Natural killer cell (primary cell): ENCODE results near the gene TMEM163. TPM values are rescaled to one million over a fixed set of nuclear protein-coding genes. Genes with fewer than 3 reads are reported as not detected.

ENCODE experiments used
- ATAC-seq, 3 donors: fragments of 150-1000 bp in 2 of 3; fragments of 200-7000 bp in 1 of 3; cut with Tn5 transposase; 1 replicate in 1 of 3; 2 replicates in 2 of 3; pipeline ENCODE4 v1.10.0; 2021; ENCODE audit warnings: mild to moderate bottlenecking in 2 of 3, moderate library complexity in 2 of 3
- DNase-seq, 2 donors: peaks; one replicate each; pipeline versions ENCODE4 v3.0.0 to v3.0.0-alpha.2; 2013 to 2021; ENCODE audit warnings: mixed read lengths in 1 of 2
- H3K27ac ChIP-seq: one replicate; pipeline ENCODE4 v1.5.1; 2013; ENCODE audit warnings: mild to moderate bottlenecking, low read length
- H3K27me3 ChIP-seq: one replicate; pipeline ENCODE4 v1.6.1; 2013; ENCODE audit warnings: low read length; ENCODE audit not compliant: control insufficient read depth, insufficient read depth
- H3K36me3 ChIP-seq: one replicate; pipeline ENCODE4 v1.6.1; 2013; ENCODE audit warnings: low read length; ENCODE audit not compliant: control insufficient read depth, insufficient read depth
- H3K4me1 ChIP-seq: one replicate; pipeline ENCODE4 v1.6.1; 2013; ENCODE audit warnings: low read length; ENCODE audit not compliant: control insufficient read depth, insufficient read depth
- H3K4me3 ChIP-seq: one replicate; pipeline ENCODE4 v1.5.1; 2013; ENCODE audit warnings: low read length
- H3K9me3 ChIP-seq: one replicate; pipeline ENCODE4 v1.6.1; 2013; ENCODE audit warnings: low read length; ENCODE audit not compliant: control insufficient read depth, insufficient read depth
- H3K27ac Mint-ChIP-seq, 2 donors: one replicate each; pipeline ENCODE4 v1.8.0; 2022; ENCODE audit warnings: mild to moderate bottlenecking in 2 of 2, mixed read lengths in 2 of 2, moderate library complexity in 1 of 2
- H3K27me3 Mint-ChIP-seq, 2 donors: one replicate each; pipeline ENCODE4 v1.8.0; 2022; ENCODE audit warnings: low read depth in 2 of 2, mixed read lengths in 2 of 2
- H3K36me3 Mint-ChIP-seq: one replicate; pipeline ENCODE4 v1.8.0; 2022; ENCODE audit warnings: mixed read lengths
- H3K4me1 Mint-ChIP-seq, 2 donors: one replicate each; pipeline ENCODE4 v1.8.0; 2022; ENCODE audit warnings: mixed read lengths in 2 of 2
- H3K4me3 Mint-ChIP-seq: one replicate; pipeline ENCODE4 v1.8.0; 2022; ENCODE audit warnings: mild to moderate bottlenecking, moderate library complexity, mixed read lengths
- H3K9me3 Mint-ChIP-seq, 2 donors: one replicate each; pipeline ENCODE4 v1.8.0; 2022; ENCODE audit warnings: mixed read lengths in 2 of 2
- CTCF ChIP-seq: fragments of 200-600 bp; IDR thresholded peaks from one replicate; pipeline ENCODE4 v1.8.0; 2022; ENCODE audit warnings: antibody characterized with exemption
- WGBS: methylation state at CpG from one replicate; pipeline ENCODE4 v1.1.7; 2013; ENCODE audit warnings: missing lambda C conversion rate; ENCODE audit not compliant: insufficient coverage; 5-methylcytosine and 5-hydroxymethylcytosine counted together
- intact Hi-C: fragments of 100-400 bp; cut with micrococcal nuclease; formaldehyde crosslinking; loops from one replicate; pipeline ENCODE4 v1.14.2; 2022
- total RNA-seq, 4 donors: library from RNA; stranded (reverse); fragments of 120-200 nt in 1 of 4; gene quantifications; one replicate each; pipeline versions ENCODE4 v1.2.3 to v1.2.4, GENCODE V29; 2013 to 2022

The TMEM163 gene
- total RNA-seq, 3 donors from 2014 or later (not counting 1 experiment from before 2014, with no cell fraction given): 6.8 to 11.6 (median 10.3) TPM

DNA sequence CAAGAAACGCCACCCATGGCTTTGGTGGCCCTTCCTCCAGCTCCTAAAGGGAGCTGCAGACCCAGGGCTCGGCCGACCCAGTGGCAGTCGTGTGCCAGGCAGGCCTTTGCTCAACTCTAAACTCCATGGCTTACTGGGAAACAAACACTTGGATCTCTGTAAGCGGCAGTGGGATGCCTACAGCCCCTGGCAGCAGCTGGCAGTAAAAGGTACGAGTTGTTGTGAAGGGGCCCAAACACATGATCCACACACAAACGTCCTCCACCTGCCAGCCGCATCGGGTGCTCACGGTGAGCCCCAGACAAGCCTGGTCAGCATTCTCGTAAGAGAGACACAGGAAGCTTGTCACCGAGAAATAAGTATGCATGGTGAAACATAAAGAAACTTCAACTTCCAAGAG lies 250.0 kb downstream of the TMEM163 start:
- H3K9me3 ChIP-seq: no peaks in the 10 kb centered on the region
- Mint-ChIP-seq H3K27ac (no peak overlapping the region), H3K4me3 (no peak overlapping the region), H3K9me3 (no peaks in the 10 kb centered on the region), H3K4me1 (no peaks in the 10 kb centered on the region), H3K36me3 (no peaks in the 10 kb centered on the region), H3K27me3 (peaks cover 3 to 8% of the 10 kb centered on the region in 2 donors)
- no peak for DNase-seq
- no peak for TF ChIP-seq CTCF
- H3K4me1 ChIP-seq: no peaks in the 10 kb centered on the region
- WGBS: 94% methylated on average over 12 of the region's 12 CpGs
- no peak overlapping the region for H3K27ac ChIP-seq
- no peaks in the 10 kb centered on the region for H3K36me3 ChIP-seq
- ATAC-seq: no peak
- intact Hi-C loops: loop anchor here (5.0 kb wide), 1 partner anchor 429 kb away; no protein-coding TSS in a partner anchor
- H3K27me3 ChIP-seq: no peaks in the 10 kb centered on the region
- H3K4me3 ChIP-seq: no peak overlapping the region

GRCh38 chr2:134468164-134468563 lies 250.6 kb downstream of the TMEM163 start:
- no peak for DNase-seq
- Mint-ChIP-seq H3K27me3 (peaks cover 3 to 6% of the 10 kb centered on the region in 2 donors), H3K4me3 (no peak overlapping the region), H3K9me3 (no peaks in the 10 kb centered on the region), H3K36me3 (no peaks in the 10 kb centered on the region), H3K4me1 (no peaks in the 10 kb centered on the region), H3K27ac (no peak overlapping the region)
- 86% methylated on average over 2 of the region's 2 CpGs for WGBS
- TF ChIP-seq CTCF: no peak
- no peaks in the 10 kb centered on the region for H3K9me3 ChIP-seq
- intact Hi-C loops: loop anchor here (5.0 kb wide), 1 partner anchor 429 kb away; no protein-coding TSS in a partner anchor
- H3K36me3 ChIP-seq: no peaks in the 10 kb centered on the region
- no peak overlapping the region for H3K27ac ChIP-seq
- ATAC-seq: no peak
- H3K4me1 ChIP-seq: no peaks in the 10 kb centered on the region
- no peaks in the 10 kb centered on the region for H3K27me3 ChIP-seq
- no peak overlapping the region for H3K4me3 ChIP-seq

DNA sequence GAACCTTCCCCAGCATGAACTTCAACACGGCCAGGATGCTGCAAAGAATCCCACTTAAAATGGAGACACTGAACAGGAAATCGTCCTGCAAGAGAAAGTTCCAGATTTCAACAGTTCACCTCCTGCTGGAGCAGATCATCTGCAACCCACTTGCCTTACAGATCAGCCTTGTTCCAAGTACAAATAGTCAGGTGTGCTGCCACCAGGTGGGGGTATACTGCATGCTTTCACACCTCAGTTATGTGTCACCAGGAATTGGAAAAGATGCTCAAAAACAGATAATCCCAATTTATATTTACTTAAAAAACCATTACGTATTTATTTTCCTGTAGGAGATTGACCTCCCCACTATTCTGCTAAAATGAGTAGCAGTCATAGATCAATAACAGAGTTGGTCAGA lies 252.7 kb downstream of the TMEM163 start:
- Mint-ChIP-seq H3K4me3 (no peak overlapping the region), H3K4me1 (peaks cover 0 to 10% of the 10 kb centered on the region in 2 donors), H3K27ac (peak overlapping the region in 1 of 2 donors; percentile 45), H3K9me3 (no peaks in the 10 kb centered on the region), H3K36me3 (no peaks in the 10 kb centered on the region), H3K27me3 (no peaks in the 10 kb centered on the region)
- DNase-seq (peak in 1 of 2 donors; percentile 60), ATAC-seq (no peak)
- H3K4me1 ChIP-seq: no peaks in the 10 kb centered on the region
- H3K27ac ChIP-seq: no peak overlapping the region
- no peak overlapping the region for H3K4me3 ChIP-seq
- no peaks in the 10 kb centered on the region for H3K36me3 ChIP-seq
- intact Hi-C loops: loop anchor here (5.0 kb wide), 1 partner anchor 431 kb away; no protein-coding TSS in a partner anchor
- TF ChIP-seq CTCF: no peak
- H3K27me3 ChIP-seq: no peaks in the 10 kb centered on the region
- H3K9me3 ChIP-seq: no peaks in the 10 kb centered on the region
- WGBS: 80% methylated on average over 2 of the region's 3 CpGs
